ENCODE results near the gene DUSP2. TPM values are rescaled to one million over a fixed set of nuclear protein-coding genes. Genes with fewer than 3 reads are reported as not detected.
A peak's percentile ranks its signal among the peaks of the same experiment; 100 is the strongest.

The DUSP2 gene
- total and polyA plus RNA-seq, 11 donors, result 0.56 to 23.1 (median 2.7) TPM

GRCh38 chr2:96147593-96148201 is 2.5 kb upstream of the DUSP2 start:
- TF ChIP-seq POLR2A (IDR thresholded peaks at IDR 0.05), result no peak
- no peak for TF ChIP-seq CTCF (IDR thresholded peaks at IDR 0.05)
- H3K36me3 ChIP-seq, result peaks cover 0 to 9% (median 0%) of the 10 kb centered on the region in 9 donors
- DNase-seq (peak in 1 of 5 donors; percentile 19), ATAC-seq (no peak)
- H3K4me1 ChIP-seq, result peaks cover 0 to 58% (median 27%) of the 10 kb centered on the region in 12 donors
- WGBS, 4 donors, result 59 to 67% (median 65%) methylated on average over 8 to 9 of the region's 9 CpGs
- H3K27me3 ChIP-seq, result peaks cover 0 to 7% (median 0%) of the 10 kb centered on the region in 9 donors
- H3K4me3 ChIP-seq, result no peak overlapping the region
- intact Hi-C loops (cut with DNase I), result loop anchor here in 3 of 10 donors (5.0 to 10.0 kb wide), 4 partner anchors 60 to 367 kb away; partner anchors contain the start of genes CIAO1 (in 2 of the 3), TMEM127 (in 2 of the 3) and STARD7 (in 1 of the 3)
- no peaks in the 10 kb centered on the region for H3K9me3 ChIP-seq
- H3K27ac ChIP-seq, result peak overlapping the region in 6 of 12 donors; percentile 16 to 90 (median 47)

- intact Hi-C loops (cut with DNase I), result loop anchor here in 3 of 10 donors (5.0 to 10.0 kb wide), 4 partner anchors 60 to 368 kb away; partner anchors contain the start of genes CIAO1 (in 2 of the 3), TMEM127 (in 2 of the 3) and STARD7 (in 1 of the 3)
- WGBS, 4 donors, result 37 to 70% (median 65%) methylated on average over 4 to 9 of the region's 9 CpGs
- ATAC-seq (peak in 2 of 4 donors; percentile 1 to 6), DNase-seq (peak in 4 of 5 donors; percentile 23 to 65 (median 48))
- peaks cover 0 to 60% (median 27%) of the 10 kb centered on the region in 12 donors for H3K4me1 ChIP-seq
- no peaks in the 10 kb centered on the region for H3K9me3 ChIP-seq
- H3K36me3 ChIP-seq, result peaks cover 0 to 9% (median 0%) of the 10 kb centered on the region in 9 donors
- peaks cover 0 to 7% (median 0%) of the 10 kb centered on the region in 9 donors for H3K27me3 ChIP-seq
- peak overlapping the region in 10 of 12 donors; percentile 4 to 90 (median 54) for H3K27ac ChIP-seq
- TF ChIP-seq POLR2A (IDR thresholded peaks at IDR 0.05) (no peak), CTCF (IDR thresholded peaks at IDR 0.05) (no peak)
- H3K4me3 ChIP-seq, result no peak overlapping the region
Measured at GRCh38 chr2:96146881-96147592, 1.8 kb upstream of the DUSP2 start.

DNA sequence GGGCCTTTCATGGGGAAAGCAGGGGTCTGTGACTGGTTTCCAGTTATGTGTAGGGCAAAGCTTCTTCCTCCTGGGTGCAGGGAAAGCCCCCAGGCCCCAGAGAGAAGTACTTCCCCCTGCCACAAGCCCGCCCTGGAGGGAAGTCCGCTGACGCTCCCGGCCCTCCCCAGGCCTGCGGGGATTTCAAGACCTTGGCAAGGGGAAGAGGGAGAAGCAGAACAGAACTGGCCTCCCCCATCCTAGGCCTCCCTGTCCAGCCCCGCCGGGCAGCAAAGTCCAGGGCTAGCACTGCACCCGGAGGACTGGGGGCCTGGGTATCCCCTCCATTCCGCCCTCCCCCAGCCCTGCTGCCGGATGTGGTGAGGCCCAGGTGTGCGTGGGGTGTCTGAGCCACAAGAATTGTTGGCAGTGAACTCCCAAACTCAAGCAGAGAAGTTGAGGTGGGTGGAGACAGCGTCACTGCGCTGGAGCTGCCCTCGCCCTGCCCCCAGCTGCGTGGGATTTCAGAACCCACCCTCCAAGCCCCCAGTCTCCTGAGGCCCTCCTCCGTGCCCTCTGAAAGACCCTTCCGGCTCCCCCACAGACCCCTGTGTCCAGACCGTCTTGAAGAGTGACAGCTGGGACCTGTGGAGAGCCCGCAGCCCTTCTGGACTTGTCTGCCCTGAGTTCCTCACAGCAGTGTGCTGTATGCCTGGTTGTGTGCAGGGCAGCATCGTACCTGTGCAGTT is 1.1 kb upstream of the DUSP2 start:
- peaks cover 0 to 7% (median 0%) of the 10 kb centered on the region in 9 donors for H3K27me3 ChIP-seq
- intact Hi-C loops (cut with DNase I), result loop anchor here in 3 of 10 donors (5.0 to 10.0 kb wide), 4 partner anchors 61 to 368 kb away; partner anchors contain the start of genes CIAO1 (in 2 of the 3), TMEM127 (in 2 of the 3) and STARD7 (in 1 of the 3)
- DNase-seq, result peak; percentile 58 to 84 (median 62)
- peak overlapping the region in 2 of 12 donors; percentile 61 to 69 for H3K4me3 ChIP-seq
- WGBS, 4 donors, result 45 to 81% (median 57%) methylated on average over 15 to 20 of the region's 20 CpGs
- peaks cover 0 to 60% (median 27%) of the 10 kb centered on the region in 12 donors for H3K4me1 ChIP-seq
- peak overlapping the region; percentile 4 to 90 (median 50) for H3K27ac ChIP-seq
- no peak for TF ChIP-seq CTCF (IDR thresholded peaks at IDR 0.05)
- no peaks in the 10 kb centered on the region for H3K9me3 ChIP-seq
- peaks cover 0 to 9% (median 0%) of the 10 kb centered on the region in 9 donors for H3K36me3 ChIP-seq
- peak; percentile 9 to 40 (median 16) for ATAC-seq

All from heart left ventricle (tissue), 16 donors.